Measurements from ENCODE around the gene SIM2.

DNA sequence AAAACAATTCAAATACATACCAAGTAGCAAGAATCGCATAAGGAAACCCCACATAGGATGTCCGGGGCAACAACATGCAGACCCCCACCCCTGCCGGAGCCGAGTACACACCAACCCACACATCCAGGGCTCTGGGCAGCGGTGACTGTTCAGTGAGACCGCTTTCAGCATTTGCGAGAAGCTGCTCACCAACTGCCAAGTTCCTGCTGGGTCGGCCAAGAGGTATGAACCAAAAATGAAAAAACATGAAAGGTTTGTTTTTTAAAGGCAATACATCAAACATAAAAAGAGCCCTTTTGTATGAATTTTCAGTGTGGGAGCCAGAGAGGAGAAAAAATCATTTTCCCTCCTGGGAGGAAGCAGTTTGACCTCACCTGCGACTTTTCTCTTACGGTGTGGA, 92.3 kb downstream of the SIM2 start:
- TF ChIP-seq SMC3 (conservative IDR thresholded peaks at IDR 0.05; ENCODE audit: poor library complexity) = no peak
- TF ChIP-seq, protein P1, sequence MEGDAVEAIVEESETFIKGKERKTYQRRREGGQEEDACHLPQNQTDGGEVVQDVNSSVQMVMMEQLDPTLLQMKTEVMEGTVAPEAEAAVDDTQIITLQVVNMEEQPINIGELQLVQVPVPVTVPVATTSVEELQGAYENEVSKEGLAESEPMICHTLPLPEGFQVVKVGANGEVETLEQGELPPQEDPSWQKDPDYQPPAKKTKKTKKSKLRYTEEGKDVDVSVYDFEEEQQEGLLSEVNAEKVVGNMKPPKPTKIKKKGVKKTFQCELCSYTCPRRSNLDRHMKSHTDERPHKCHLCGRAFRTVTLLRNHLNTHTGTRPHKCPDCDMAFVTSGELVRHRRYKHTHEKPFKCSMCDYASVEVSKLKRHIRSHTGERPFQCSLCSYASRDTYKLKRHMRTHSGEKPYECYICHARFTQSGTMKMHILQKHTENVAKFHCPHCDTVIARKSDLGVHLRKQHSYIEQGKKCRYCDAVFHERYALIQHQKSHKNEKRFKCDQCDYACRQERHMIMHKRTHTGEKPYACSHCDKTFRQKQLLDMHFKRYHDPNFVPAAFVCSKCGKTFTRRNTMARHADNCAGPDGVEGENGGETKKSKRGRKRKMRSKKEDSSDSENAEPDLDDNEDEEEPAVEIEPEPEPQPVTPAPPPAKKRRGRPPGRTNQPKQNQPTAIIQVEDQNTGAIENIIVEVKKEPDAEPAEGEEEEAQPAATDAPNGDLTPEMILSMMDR (IDR thresholded peaks at IDR 0.05; ENCODE audit: poor library complexity, severe bottlenecking) = no peak
- TF ChIP-seq EZH2 (IDR thresholded peaks at IDR 0.05; ENCODE audit: borderline replicate concordance, insufficient read depth, low read length, poor library complexity, severe bottlenecking) = no peak
- no peak for TF ChIP-seq RAD21 (conservative IDR thresholded peaks at IDR 0.05)
